Motor neuron (in vitro differentiated cells): Measurements from ENCODE around the gene PRAMEF1. TPM values are rescaled to one million over a fixed set of nuclear protein-coding genes. Genes with fewer than 3 reads are reported as not detected.

Experiments
- total RNA-seq, 8 experiments: library from RNA; unstranded; fragments of 300-600 nt; gene quantifications; 2 replicates each; pipeline versions ENCODE4 v1.2.3 to v1.2.4, GENCODE V29; 2022

PRAMEF1 gene
- total RNA-seq, 8 experiments from 2014 or later: 0.18 to 0.66 (median 0.25) TPM; not detected in 4

Other genes with a start within 250 kb of the PRAMEF1 start
- gene DHRS3, start 173.2 kb upstream of the PRAMEF1 start, total RNA-seq: 100 to 1,000 TPM in 4 of 8 experiments, 10 to 100 TPM in 4; 41.8 to 436 (median 115) TPM
- under 1 TPM in 4 of 8 experiments, not detected in 4; 0.21 to 0.49 (median 0.31) TPM for gene AADACL4, start 147.3 kb upstream of the PRAMEF1 start, total RNA-seq
- gene AADACL3, start 75.3 kb upstream of the PRAMEF1 start, total RNA-seq: under 1 TPM in 4 of 8 experiments, not detected in 4; 0.10 to 0.38 (median 0.14) TPM
- gene CFAP107, start 45.2 kb upstream of the PRAMEF1 start, total RNA-seq: 10 to 100 TPM in 1 of 8 experiments, 1 to 10 TPM in 1, under 1 TPM in 4, not detected in 2; 0.05 to 16.8 (median 0.47) TPM
- gene PRAMEF12, start 17.7 kb upstream of the PRAMEF1 start, total RNA-seq: under 1 TPM in 5 of 8 experiments, not detected in 3; 0.14 to 0.86 (median 0.21) TPM
- under 1 TPM in 1 of 8 experiments, not detected in 7; 0.19 TPM for gene PRAMEF11, start 40.0 kb downstream of the PRAMEF1 start, total RNA-seq
- under 1 TPM in 3 of 8 experiments, not detected in 5; 0.18 to 0.81 (median 0.31) TPM for gene HNRNPCL1, start 57.3 kb downstream of the PRAMEF1 start, total RNA-seq
- gene PRAMEF2, start 65.7 kb downstream of the PRAMEF1 start, total RNA-seq: under 1 TPM in 2 of 8 experiments, not detected in 6; 0.21 to 0.52 TPM
- gene PRAMEF4, start 94.8 kb downstream of the PRAMEF1 start, total RNA-seq: under 1 TPM in 1 of 8 experiments, not detected in 7; 0.33 TPM
- under 1 TPM in 1 of 8 experiments, not detected in 7; 0.57 TPM for gene PRAMEF10, start 106.9 kb downstream of the PRAMEF1 start, total RNA-seq
- gene PRAMEF7, start 125.2 kb downstream of the PRAMEF1 start, total RNA-seq: not detected
- gene PRAMEF6, start 156.2 kb downstream of the PRAMEF1 start, total RNA-seq: under 1 TPM in 2 of 8 experiments, not detected in 6; 0.17 to 0.38 TPM